GM21723 (cell line): ENCODE results near the gene CALN1.
"Not testable (repeated sequence)": the region's sequence is repeated elsewhere in the genome, so short reads cannot be mapped to it uniquely, and the experiment has no call there.

Source experiments
- ATAC-seq: cut with Tn5 transposase; IDR thresholded peaks from one replicate; pipeline ENCODE4 v1.9.1; 2021; ENCODE audit warnings: mild to moderate bottlenecking, moderate library complexity; ENCODE audit not compliant: unreplicated experiment

The CALN1 gene

GRCh38 chr7:72109566-72109965 is 302.6 kb downstream of the CALN1 start:
- ATAC-seq: no peak

- ATAC-seq: no peak
Measured at GRCh38 chr7:72106405-72106804, 305.7 kb downstream of the CALN1 start.

- ATAC-seq: no peak
Measured at GRCh38 chr7:72101444-72101843, 310.7 kb downstream of the CALN1 start.

GRCh38 chr7:72099784-72100183 is 312.4 kb downstream of the CALN1 start:
- ATAC-seq: no peak

- no peak for ATAC-seq
Measured at GRCh38 chr7:72098807-72099580, 313.1 kb downstream of the CALN1 start.

- no peak for ATAC-seq
Measured at GRCh38 chr7:72097226-72097625, 314.9 kb downstream of the CALN1 start.

- no peak for ATAC-seq
Measured at GRCh38 chr7:72092769-72093168, 319.4 kb downstream of the CALN1 start.

- no peak for ATAC-seq
Measured at GRCh38 chr7:72087926-72088325, 324.2 kb downstream of the CALN1 start.

- no peak for ATAC-seq
Measured at GRCh38 chr7:72080865-72081510, 331.1 kb downstream of the CALN1 start.

GRCh38 chr7:72080341-72080766 is 331.8 kb downstream of the CALN1 start:
- no peak for ATAC-seq

- no peak for ATAC-seq
Measured at GRCh38 chr7:72078856-72079255, 333.3 kb downstream of the CALN1 start.

GRCh38 chr7:72078301-72078700 is 333.8 kb downstream of the CALN1 start:
- no peak for ATAC-seq

GRCh38 chr7:72077786-72078185 is 334.4 kb downstream of the CALN1 start:
- ATAC-seq: no peak

GRCh38 chr7:72072901-72073300 is 339.2 kb downstream of the CALN1 start:
- no peak for ATAC-seq

GRCh38 chr7:72069263-72069662 is 342.9 kb downstream of the CALN1 start:
- ATAC-seq: no peak

GRCh38 chr7:72065764-72066163 is 346.4 kb downstream of the CALN1 start:
- not testable (repeated sequence) for ATAC-seq

- no peak for ATAC-seq
Measured at GRCh38 chr7:72064916-72065315, 347.2 kb downstream of the CALN1 start.

GRCh38 chr7:72063330-72063729 is 348.8 kb downstream of the CALN1 start:
- no peak for ATAC-seq

- no peak for ATAC-seq
Measured at GRCh38 chr7:72062666-72063065, 349.5 kb downstream of the CALN1 start.

GRCh38 chr7:72059925-72060324 is 352.2 kb downstream of the CALN1 start:
- ATAC-seq: no peak

- no peak for ATAC-seq
Measured at GRCh38 chr7:72058579-72058978, 353.6 kb downstream of the CALN1 start.

- ATAC-seq: no peak
Measured at GRCh38 chr7:72057796-72058195, 354.3 kb downstream of the CALN1 start.
